GM19351 (cell line): Measurements from ENCODE around the gene KMT2E.

Experiments used
- ATAC-seq: cut with Tn5 transposase; IDR thresholded peaks from one replicate; pipeline ENCODE4 v1.9.1; 2021; ENCODE audit warnings: mild to moderate bottlenecking, moderate library complexity; ENCODE audit not compliant: unreplicated experiment

KMT2E gene

DNA sequence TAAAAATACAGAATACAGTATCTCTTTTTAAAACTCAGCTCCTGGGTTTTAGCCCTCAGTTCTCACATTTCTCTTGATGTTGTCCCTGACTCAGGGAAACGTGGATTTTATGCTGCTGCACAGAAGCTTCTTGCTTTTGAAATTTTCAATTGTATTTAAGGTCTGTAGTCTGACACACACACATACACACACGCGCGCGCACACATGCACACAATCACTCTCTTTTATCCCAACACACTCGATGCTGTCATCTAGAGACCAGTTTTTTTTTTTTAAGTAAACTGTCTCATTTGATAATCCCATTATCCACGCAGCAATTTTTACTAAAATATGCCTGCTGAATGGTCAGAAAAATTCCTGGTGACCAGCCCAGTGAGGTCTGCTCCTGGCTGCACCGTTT lies 108.6 kb downstream of the KMT2E start:
- ATAC-seq = no peak

DNA sequence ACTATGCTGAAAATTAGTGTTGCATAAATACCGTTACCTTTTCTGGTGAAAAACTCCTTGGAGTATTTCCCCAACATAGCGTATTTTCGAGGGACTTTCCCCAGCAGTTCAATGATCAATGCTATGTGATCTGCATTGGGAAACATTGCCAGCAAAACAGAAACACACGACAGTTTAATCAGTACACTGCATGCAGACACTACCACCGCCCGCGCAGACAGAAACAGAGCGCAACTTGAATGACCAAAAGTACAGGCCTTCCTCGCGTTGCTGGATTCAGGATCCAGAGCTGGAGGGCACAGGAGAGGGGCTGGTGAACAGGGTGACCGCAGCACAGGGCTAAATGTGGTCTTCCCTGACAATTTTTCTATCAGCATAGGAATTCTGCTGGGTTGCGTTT lies 111.7 kb downstream of the KMT2E start:
- ATAC-seq = no peak

DNA sequence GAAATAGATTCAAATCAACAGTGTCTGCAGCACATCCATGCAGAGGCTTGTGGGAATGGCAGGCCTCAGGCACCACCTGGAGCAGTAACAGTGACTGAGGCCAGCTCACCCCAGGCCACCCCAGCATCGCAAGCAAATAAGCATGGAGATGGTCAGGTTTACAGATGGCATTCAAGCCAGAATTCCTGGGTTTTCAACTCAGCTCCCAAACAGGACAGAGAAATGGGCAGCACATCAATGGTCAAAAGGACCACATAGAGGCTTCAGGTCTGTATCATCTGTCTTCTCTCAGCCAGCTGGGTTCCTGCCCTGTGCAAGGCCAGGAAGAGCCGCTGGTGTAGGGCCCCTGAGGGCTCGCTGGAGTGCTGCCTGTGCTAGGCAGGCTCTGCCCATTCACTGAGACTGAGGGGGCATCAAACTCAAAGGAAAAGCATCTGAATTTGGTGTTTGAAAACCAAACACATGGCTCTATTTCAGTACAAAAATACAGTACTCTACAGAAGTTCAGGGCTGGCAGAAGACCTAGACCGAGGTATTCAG lies 112.5 kb downstream of the KMT2E start:
- ATAC-seq = no peak

DNA sequence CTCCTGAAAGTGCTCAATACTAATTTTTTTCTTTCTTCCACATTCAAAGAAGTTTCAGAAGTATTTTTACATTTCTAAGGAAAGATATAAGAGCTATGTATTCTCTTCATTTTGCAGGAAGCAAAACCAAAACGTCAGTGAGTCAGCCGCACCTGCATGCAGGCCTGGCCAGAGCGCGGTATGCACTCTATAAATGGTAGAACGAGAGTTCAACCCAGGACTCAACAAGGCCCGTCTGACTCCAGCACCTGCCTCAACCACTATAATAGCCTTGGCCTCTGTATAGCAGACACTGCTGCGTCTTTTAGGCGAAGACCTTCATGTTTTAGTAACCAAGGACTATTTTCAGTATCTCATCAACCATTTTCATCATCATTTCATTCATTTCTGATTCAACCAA lies 113.2 kb downstream of the KMT2E start:
- no peak for ATAC-seq

DNA sequence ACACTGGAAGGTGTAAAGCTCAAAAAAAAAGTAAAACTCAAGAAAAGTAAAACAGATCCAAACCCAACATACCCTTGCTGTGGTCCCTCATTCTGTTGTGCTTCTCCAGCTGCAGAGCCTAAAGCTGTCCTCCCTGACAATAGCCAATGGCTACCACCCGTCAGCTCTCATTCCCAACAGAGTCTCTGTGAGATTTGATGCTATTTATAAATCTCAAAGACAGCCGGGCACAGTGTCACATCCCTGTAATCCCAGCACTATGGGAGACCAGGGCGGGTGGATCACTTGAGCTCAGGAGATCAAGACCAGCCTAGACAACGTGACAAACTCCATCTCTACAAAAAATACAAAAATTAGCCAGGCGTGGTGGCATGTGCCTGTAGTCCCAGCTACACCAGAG lies 116.0 kb downstream of the KMT2E start:
- no peak for ATAC-seq

DNA sequence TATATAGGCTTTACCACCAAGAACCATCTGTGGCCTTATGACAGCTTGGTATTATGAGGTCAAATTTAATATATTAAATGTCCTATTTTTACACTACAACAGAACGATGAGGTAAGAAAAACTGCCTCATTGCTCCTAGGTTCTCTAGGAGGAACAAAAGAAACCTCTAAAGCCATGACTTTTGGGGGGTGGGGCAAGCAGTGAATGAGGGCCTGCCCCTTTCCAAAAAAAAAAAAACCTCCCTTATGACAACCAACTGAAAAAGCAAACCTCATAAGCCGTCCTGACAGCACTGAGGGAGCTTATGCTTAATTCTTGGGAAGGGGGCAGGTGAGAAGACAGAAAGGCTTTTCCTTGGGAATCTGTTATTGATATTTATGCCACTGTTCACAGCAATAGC lies 116.6 kb downstream of the KMT2E start:
- no peak for ATAC-seq

DNA sequence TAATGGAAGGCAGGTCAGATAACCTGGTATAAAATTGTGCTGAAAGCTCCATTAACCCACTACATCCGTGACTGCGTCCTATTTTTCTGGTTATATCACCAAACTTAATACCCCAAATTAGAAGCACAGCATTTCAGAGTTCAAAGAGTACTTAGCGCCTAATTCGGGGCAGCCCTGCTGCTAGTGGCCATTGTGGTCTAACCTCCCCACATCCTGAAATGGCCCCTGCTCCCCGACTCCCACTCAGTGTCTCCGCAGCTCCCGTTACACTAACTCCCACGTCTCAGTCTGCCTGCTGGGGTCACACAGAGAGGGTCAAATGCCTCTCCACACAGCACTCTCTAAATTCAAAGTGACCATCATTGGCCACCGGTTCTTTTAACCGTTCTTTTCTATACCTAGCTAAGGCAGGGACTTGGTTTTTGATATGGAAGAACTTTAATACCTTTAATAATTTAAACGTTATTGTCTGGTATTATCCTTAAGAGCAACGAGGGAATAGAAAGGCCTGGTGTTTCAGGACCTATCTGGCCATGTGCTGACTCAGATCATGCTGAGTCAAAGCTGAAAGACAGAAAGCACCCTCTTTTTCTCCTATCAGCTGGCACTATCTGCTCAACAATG lies 117.1 kb downstream of the KMT2E start:
- ATAC-seq = peak; percentile 77

DNA sequence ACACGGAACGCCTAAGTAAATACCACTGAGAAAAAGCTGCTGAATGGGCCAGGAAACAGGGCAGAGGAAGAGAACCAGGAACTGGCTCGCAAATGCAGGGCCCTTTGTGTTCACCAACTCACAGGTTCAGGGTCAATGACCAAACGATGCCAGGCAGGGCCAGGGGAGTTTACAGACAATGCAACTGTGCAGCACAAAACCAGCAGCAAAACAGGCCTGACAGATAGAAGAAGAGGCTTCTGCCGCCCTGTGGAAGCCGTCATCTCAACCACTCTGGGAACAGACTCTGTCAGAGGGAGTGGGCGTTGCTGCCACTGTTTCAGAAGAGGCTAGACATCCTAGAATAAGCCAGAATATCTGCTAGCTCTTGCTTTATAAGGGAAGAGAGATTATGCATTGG lies 117.9 kb downstream of the KMT2E start:
- ATAC-seq = no peak

DNA sequence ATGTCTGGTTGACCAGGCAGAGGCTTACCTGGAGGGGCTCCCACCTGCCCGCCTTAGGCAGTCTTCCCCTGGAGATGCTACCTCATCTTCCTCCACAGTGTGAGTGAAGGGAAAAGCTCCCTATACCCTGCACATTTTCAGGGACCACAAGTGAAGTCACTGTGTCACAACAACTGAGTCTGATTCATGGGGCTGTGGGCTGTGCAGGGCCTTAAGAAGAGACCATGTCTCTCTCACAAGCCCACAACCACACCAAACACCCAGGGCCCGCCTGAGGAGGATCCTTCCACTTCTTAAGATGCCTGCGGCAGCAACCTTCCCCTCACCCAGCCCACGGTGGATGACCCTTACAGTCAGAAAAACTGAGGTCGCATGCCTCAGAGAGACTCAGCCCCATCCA lies 118.3 kb downstream of the KMT2E start:
- ATAC-seq = no peak

DNA sequence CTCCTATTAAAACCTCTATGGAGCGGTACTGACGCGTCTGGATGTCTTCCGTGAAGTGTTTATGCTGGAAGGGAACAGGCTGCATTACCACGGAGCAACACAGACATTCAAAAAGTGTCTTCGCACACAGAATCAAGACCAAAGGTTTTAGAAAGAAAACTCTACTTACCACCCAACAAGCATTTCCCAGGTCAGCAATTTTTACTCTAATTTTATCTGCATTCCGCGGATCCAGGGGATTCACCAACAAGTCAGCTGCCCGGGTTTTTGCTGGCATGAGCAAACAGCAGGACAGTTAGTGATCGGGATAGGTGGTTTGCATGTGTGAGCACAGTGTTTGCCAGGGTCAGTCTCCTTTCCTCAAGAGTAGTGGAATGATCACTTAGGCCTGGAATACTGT lies 118.8 kb downstream of the KMT2E start:
- ATAC-seq = no peak

DNA sequence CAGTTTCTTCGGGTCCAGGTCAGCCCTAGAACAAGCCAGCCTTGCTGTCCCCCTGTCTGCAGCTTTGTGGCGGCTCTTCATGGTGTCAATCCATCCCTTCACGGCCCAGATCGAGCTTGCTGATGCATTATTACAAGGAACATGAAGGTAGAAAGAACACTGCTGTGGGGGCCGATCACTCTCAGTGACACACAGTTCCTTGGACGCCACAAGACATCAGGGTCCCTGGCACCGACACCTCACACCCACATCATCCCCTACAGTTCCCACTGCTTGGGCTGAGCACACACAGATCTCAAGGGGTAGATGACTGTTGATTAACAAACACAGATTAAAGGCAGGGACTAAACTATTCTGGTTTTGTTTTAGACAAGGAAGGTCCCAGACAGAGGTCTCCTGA lies 119.4 kb downstream of the KMT2E start:
- no peak for ATAC-seq

DNA sequence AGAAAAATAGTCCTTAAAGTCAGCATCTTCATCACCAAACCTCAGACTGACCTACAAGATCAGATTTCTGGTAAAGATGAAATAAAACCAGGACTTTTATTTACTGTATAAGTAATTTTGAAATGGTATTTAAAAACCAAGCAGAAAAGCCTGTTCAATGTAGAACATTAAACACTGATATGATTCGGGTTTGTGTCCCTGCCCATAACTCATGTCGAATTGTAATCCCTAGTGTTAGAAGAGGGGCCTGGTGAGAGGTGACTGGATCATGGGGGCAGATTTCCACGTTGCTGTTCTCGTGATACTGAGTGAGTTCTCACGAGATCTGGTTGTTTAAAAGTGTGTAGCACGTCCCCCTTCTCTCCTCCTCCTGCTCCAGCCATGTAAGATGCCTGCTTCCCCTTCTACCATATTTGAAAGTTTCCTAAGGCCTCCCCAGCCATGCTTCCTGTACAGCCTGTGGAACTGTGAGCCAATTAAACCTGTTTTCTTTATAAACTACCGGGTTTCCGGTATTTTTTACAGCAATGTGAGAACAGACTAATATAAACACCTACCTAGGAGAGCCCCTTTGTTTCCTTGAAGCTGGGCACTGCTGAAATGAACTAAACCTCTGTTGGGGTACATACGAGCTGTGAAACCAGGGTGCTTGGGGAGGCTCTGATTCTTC lies 120.1 kb downstream of the KMT2E start:
- ATAC-seq = no peak

DNA sequence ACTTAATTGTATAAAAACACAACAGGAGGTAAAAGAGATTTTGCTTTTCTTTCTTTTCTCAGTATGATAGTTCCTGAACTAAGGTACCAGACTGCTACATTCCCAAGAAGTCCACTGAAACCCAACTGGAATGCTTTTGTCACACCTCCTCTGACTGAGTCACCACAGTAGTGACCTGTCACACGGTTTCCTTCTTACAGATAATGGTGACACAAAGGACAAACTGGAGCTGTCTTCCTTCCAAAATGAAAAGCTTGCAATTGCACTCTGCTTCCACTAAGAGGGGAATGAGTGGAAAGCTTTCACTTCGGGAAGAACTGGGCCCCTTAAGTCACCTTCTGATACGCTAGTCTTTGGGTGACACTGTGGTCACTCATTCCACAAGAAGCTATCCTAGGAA lies 122.2 kb downstream of the KMT2E start:
- ATAC-seq = no peak

DNA sequence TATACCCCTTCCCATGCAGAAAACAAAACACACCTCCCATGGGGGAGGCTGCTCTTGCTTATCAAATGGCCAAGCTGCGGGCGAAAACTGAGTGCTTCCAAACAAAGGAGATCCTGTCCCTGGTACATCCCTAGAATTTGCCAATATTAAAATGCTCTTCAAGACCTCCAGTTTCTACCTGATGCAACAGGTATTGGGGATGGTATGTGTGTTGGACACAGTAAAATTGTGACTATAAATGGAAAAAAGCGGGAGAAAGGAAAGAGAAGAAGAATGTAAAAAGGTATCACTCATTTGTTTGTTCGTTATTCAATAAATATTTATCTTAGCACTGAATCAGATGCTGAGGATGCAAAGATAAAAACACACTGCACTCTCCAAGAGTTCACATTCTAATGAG lies 123.9 kb downstream of the KMT2E start:
- ATAC-seq = no peak

DNA sequence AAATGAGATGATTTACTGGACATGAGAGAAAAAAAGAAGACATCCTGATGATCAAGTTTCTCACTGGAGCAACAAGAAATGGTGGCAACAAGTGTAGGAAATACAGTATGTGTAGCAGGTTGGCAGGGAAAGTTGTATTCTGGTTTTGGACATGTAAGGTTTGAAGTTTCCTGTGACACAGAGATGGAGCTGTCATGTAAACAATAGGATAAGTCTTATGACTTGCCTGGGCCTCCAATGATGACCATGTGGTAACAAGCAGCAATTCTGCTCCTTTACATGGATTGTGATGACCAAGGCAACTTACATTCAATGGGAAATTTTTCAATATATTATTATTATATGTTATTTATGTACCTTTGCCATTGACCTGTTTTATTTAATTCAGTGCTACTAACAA lies 125.4 kb downstream of the KMT2E start:
- no peak for ATAC-seq

DNA sequence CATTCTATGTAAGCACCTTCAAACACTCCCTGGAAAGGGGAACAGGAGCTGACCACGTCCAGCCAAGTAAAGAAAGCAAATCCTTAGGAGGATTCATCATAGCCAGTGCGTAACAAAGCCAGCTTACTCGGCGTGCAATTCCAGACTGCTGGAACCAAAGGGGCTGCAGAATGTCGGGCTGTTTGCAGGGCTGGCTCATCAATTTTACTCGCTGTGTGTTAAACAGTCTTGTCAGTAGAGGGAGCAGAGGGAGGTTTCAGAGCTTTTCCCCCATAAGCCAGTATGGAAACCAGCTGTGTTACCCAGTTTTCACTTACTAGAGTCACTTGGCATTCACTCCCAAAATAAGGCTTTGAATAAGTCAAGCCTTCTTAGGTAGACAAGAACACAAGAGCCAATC lies 127.1 kb downstream of the KMT2E start:
- ATAC-seq = no peak

DNA sequence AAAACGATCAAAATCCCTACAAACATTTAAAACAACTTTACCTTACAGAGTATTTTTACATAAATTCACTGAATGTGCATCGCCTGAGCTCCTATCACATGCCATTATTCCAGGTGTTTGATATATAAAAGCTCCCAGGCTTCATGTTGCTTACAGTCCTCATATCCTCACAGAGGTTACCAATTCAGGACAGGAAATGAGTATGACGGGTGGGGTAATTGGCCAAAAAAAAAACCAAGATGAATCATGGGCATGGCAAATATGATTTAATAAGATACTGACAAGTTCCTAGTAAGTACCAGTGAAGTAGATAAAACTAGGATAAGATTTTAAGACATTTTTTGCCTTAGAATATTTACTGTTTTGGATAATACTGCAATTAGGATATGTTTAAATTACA lies 135.8 kb downstream of the KMT2E start:
- no peak for ATAC-seq

DNA sequence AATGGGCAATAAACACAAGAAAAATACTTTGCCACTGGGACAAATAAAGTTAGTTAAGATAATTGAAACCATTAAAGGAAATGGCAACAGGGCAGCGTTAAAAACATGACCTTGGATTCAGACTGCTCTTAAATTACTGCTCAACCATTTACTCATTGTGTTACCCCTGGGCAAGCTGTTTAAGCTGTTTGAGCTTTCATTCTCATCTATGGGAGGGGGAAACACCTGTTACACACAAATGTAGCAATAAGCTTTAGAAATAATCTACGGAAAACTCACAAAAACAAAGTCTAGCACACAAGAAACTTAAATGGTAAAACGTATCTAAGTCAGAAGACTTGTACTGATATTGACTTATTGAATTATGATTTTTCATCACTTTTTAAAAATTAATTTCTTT lies 137.1 kb downstream of the KMT2E start:
- ATAC-seq = no peak

DNA sequence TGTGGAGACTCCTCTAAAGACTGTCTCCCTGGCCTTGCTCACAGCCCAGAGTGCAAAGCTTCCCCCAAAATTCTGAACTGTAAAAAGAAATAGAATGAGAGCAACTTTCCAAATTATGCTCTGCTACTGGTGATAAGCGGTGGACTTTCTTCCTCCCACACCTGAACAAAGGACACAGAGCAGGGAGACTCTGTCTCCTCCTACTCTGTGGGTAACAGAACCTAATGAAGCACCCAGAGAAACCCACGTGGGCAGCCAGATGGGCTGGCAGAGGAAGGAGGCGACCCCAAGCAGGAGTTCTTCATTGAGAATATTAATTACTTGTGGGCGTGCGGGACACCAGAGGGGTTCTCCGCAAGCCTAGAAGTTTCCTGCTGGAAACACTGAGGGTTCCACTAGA lies 139.5 kb downstream of the KMT2E start:
- ATAC-seq = no peak

DNA sequence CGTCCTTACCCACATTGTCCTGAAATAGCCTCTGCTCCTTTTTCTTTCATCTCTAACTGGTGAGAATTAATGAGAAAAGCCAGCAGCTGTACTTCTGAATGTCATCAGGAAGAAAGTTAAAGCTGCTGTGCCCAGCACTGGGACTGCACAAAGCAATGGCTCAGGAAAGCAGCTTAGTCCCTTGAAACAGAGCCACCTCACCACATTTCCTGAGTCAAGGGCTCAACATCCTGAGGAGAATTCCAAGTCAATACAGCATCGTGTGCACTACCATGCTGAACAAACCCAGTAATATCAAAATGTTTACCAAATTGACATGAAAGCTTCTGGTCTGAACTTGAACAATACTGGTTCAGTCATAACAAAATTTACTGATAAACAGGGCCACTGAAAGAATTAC lies 140.1 kb downstream of the KMT2E start:
- ATAC-seq = no peak

DNA sequence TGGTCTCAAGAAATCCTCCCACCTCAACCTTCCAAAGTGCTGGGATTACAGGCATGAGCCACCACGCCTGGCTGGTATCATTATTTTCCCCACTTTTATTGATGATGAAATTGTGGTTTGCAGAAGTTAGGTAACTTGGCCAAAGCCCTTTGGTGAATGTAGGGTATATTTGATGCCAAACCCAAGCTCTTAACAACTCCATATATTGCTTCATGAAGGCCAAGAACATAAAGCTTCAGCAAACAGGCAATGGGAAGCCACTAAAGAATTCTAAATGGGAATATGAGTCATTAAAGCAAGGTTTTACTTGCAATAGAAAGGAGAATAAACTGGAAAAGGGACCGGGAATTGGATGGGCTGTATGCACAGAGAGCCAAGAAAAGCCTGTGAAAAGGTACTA lies 142.7 kb downstream of the KMT2E start:
- no peak for ATAC-seq

DNA sequence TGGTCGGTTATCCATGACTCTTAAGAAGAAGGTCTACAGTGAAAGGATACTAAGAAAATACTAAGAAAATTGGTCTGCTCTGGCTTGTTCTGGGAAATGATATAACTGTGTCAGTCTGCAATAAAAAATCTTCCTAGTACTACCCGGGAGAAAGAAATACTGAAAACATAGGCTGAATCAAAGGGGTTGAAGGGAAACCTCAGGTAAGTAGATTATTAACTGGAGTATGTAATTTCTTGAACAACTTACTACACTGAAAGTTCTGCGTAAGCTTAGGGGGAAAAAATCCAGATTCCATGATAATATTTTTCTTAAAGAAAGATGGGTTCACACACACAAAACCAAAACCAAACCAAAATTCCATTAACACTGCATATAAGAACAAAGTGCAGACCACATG lies 143.3 kb downstream of the KMT2E start:
- no peak for ATAC-seq

DNA sequence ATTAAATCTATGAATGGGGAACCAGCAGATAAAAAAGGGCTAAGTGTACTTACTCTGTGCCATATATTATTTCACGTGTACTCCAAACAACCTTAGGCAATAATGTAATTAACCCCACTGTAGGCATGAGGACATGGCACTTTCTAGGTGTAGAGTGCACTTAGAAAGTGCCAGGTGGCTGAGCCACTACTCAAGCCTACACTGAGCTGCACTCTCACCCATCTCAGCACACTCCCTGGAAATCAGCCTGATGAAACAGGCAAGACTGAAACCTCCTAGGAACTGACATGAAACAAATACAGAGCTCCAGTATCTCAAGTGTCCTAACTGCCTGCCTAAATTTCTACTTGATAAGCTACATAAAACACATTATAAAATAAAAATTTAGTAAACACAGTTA lies 147.4 kb downstream of the KMT2E start:
- no peak for ATAC-seq
